Measurements from ENCODE around the gene CEP63. TPM values are rescaled to one million over a fixed set of nuclear protein-coding genes. Genes with fewer than 3 reads are reported as not detected.

Gene CEP63
- total RNA-seq, 1 donor from 2014 or later: 22.1 TPM

- Histone ChIP-seq H3K4me1 (peaks cover 13% of the 10 kb centered on the region), H3K9me3 (no peaks in the 10 kb centered on the region), H3K27ac (no peak overlapping the region), H3K36me3 (peaks cover 5% of the 10 kb centered on the region), H3K4me3 (no peak overlapping the region), H3K27me3 (no peaks in the 10 kb centered on the region)
- TF ChIP-seq, protein P1, sequence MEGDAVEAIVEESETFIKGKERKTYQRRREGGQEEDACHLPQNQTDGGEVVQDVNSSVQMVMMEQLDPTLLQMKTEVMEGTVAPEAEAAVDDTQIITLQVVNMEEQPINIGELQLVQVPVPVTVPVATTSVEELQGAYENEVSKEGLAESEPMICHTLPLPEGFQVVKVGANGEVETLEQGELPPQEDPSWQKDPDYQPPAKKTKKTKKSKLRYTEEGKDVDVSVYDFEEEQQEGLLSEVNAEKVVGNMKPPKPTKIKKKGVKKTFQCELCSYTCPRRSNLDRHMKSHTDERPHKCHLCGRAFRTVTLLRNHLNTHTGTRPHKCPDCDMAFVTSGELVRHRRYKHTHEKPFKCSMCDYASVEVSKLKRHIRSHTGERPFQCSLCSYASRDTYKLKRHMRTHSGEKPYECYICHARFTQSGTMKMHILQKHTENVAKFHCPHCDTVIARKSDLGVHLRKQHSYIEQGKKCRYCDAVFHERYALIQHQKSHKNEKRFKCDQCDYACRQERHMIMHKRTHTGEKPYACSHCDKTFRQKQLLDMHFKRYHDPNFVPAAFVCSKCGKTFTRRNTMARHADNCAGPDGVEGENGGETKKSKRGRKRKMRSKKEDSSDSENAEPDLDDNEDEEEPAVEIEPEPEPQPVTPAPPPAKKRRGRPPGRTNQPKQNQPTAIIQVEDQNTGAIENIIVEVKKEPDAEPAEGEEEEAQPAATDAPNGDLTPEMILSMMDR (IDR thresholded peaks at IDR 0.05): no peak
- DNase-seq (no peak), ATAC-seq (peak; percentile 24)
- intact Hi-C loops (cut with DNase I): no loop called here
These were observed 31.0 kb downstream of the CEP63 start for GRCh38 chr3:134516905-134517304.

DNA sequence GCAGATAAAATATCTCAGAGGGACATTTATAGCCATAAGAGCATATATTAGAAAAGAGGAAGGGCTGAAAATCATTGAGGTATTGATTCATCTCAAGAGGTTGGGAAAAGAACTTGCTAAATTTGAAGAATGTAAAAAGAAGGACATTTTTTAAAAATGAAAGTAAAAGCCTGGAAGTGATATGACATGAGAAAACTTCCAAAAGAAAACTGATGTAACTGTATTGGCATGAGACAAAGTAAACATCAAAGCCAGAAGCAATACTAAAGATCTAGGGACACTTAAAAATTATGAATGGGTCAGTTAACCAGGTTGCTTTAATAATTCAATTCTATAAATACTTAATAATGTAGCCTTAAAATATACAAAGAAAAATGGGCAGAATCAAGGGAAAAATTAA lies 31.9 kb downstream of the CEP63 start:
- ATAC-seq (no peak), DNase-seq (no peak)
- Histone ChIP-seq H3K27ac (no peak overlapping the region), H3K9me3 (peaks cover 4% of the 10 kb centered on the region), H3K36me3 (no peaks in the 10 kb centered on the region), H3K4me3 (no peak overlapping the region), H3K4me1 (peaks cover 13% of the 10 kb centered on the region), H3K27me3 (no peaks in the 10 kb centered on the region)
- TF ChIP-seq, protein P1 (IDR thresholded peaks at IDR 0.05): no peak
- intact Hi-C loops (cut with DNase I): no loop called here

DNA sequence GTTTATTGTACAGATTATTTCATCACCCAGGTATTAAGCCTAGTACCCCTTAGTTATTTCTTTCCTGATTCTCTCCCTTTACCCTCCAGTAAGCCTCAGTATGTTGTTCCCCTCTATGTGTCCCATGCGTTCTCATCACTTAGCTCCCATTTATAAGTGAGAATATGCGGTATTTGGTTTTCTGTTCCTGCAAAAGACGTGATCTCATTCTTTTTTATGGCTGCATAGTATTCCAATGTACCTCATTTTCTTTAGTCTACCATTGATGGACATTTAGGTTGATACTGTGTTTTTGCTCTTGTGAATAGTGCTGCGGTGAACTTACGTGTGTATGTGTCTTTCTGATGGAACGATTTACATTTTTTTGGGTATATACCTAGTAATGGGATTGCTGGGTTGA lies 36.7 kb downstream of the CEP63 start:
- DNase-seq (no peak), ATAC-seq (no peak)
- Histone ChIP-seq H3K27ac (no peak overlapping the region), H3K9me3 (peaks cover 28% of the 10 kb centered on the region), H3K36me3 (no peaks in the 10 kb centered on the region), H3K4me3 (no peak overlapping the region), H3K27me3 (no peaks in the 10 kb centered on the region), H3K4me1 (no peaks in the 10 kb centered on the region)
- TF ChIP-seq, protein P1 (IDR thresholded peaks at IDR 0.05): no peak
- intact Hi-C loops (cut with DNase I): no loop called here

DNA sequence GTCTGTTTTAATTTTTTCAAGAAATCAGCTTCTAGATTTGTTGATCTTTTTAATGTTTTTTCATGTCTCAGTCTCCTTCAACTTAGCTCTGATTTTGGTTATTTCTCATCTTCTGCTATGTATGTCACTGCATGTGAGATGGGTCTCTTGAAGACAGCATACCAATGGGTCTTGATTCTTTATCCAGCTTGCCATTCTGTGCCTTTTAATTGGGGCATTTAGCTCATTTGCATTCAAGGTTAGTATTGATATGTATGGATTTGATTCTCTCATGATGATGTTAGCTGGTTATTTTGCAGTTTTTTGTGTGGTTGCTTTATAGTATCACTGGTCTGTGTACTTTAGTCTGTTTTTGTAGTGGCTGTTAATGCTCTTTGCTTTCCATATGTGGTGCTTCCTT lies 39.4 kb downstream of the CEP63 start:
- H3K4me1 ChIP-seq: no peaks in the 10 kb centered on the region
- ATAC-seq (no peak), DNase-seq (no peak)
- intact Hi-C loops (cut with DNase I): no loop called here
- H3K4me3 ChIP-seq: no peak overlapping the region
- TF ChIP-seq, protein P1 (IDR thresholded peaks at IDR 0.05): no peak
- no peaks in the 10 kb centered on the region for H3K27me3 ChIP-seq
- no peak overlapping the region for H3K27ac ChIP-seq
- no peaks in the 10 kb centered on the region for H3K36me3 ChIP-seq
- peaks cover 28% of the 10 kb centered on the region for H3K9me3 ChIP-seq

GRCh38 chr3:134526319-134526718 lies 40.5 kb downstream of the CEP63 start:
- intact Hi-C loops (cut with DNase I): no loop called here
- Histone ChIP-seq H3K27ac (no peak overlapping the region), H3K4me1 (no peaks in the 10 kb centered on the region), H3K36me3 (no peaks in the 10 kb centered on the region), H3K4me3 (no peak overlapping the region), H3K9me3 (peaks cover 28% of the 10 kb centered on the region), H3K27me3 (no peaks in the 10 kb centered on the region)
- DNase-seq: no peak
- TF ChIP-seq, protein P1 (IDR thresholded peaks at IDR 0.05): no peak
- no peak for ATAC-seq

DNA sequence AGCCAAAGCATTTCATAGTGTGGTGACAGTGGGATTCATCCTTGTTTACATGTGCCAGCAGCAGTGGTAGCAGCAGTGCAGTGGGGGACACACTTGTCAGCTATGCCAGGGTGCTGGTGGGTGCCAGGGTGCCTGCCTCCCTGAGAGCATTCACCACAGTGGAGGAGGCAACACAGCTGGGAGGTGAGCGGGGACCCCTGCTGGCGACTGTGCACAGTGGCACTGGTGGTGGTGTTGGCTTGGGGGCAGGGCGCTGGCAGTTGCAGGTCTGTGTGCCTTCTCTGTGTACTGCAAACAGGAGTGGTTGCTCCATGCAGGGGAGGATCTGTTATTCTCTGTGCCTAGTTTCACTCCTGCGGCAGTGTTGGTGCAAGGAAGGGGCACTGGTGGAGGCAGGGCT lies 41.2 kb downstream of the CEP63 start:
- no peak overlapping the region for H3K4me3 ChIP-seq
- no peak overlapping the region for H3K27ac ChIP-seq
- intact Hi-C loops (cut with DNase I): no loop called here
- ATAC-seq: peak; percentile 60
- H3K4me1 ChIP-seq: no peaks in the 10 kb centered on the region
- no peak for DNase-seq
- no peaks in the 10 kb centered on the region for H3K36me3 ChIP-seq
- H3K9me3 ChIP-seq: peaks cover 28% of the 10 kb centered on the region
- H3K27me3 ChIP-seq: no peaks in the 10 kb centered on the region
- TF ChIP-seq, protein P1 (IDR thresholded peaks at IDR 0.05): peak; percentile 14

Measured in upper lobe of right lung (tissue), 1 donor.